Activated CD8-positive, alpha-beta memory T cell treated with anti-CD3 and anti-CD28 coated beads, Interleukin-2, amount 50 U/mL, for 1 hour (primary cell): ENCODE measurements around the gene FBXO42.

Experiments used
- DNase-seq: peaks from one replicate; pipeline ENCODE4 v3.0.0-alpha.2; 2020; ENCODE audit errors: extremely low read depth

The FBXO42 gene

DNA sequence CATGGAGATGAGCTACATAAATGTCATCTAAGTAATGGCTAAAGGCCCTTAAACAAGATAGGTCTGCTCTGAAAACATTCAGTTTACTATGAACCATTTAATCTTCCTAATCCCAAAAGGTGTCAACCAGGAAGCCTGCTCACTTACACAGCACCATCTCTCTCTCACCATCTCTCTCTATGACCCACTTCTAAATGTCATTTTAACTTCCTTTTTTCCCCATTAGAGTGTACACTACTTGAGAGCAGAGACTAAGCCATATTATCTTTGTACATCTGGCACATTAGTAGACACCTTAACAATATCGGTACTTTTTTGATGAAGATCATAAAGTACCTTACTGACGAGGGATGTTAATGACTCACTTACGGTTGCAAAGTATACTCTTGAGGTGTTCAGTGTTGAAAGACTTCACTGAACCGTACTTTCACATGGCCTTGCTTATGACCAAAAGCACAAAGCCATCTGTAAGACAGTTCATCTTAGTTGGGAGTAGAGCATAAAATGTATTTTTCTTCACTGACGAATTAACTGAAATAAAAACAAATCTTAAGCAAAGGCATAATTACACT is 25.4 kb downstream of the FBXO42 start:
- no peak for DNase-seq

DNA sequence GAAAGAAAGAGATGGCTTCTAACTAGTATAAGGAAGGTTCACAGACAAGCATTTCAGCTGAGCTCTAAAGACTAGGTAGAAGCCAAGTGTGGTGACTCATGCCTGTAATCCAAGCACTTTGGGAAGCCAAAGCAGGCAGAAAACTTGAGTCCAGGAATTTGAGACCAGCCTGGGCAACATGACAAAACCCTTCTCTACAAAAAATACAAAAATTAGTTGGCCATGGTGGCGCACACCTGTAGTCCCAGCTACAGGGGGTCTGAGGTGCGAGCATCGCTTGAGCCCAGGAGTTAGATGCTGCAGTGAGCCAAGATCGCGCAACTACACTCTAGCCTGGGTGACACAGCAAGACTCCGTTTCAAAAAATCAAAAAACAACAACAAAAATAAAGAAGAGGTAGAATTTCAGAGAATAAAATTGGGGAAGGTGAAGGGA is 27.8 kb downstream of the FBXO42 start:
- DNase-seq = no peak

DNA sequence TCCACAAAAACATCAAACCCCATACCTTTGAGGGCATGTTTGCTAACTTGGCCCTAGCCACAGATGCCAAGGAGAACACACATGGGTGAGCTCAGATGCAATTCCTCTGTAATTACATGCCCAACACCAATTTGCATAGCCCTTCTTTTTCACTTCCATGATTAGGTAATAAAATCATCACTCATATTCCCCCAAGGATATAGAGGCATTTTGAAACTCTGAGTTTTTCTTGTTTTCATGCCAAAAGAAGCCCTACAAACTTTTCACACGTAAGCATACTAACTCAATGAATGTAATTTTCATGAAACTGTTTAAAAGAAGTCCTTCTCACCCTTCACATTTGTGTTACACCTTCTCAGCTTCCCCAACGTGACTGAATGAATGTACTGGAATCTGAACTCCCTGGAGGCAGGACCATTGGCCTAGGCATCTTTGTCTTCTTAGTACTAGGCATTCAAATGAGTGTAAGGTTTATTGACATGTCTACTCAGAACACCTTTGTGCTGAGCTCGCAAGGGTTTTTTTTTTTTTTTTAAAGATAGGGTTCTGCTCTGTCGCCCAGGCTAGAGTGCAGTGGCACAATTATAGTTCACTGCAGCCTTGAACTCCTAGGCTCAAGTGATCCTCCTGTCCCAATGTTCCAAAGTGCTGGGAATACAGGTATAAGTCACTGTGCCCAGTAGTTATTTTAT is 31.0 kb downstream of the FBXO42 start:
- DNase-seq = no peak

DNA sequence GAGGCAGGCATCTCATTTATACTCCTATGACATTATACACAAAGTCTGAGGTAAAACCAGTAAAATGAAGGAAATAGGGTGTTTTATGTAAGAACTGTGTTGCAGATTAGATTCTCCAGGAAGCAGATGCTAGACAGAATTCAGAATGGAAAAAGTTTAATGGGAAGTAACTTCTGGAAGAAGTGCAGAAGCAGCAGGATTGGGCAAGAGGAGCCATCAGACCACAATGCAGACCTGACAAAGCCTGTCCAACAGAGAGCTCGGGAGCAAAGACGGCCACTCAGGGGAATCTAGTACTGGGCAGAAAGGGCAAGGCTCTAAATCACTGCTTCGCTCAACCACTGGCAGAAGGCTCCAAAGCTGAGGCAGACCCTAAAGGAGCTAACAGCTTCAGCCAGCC is 33.7 kb downstream of the FBXO42 start:
- DNase-seq = no peak

DNA sequence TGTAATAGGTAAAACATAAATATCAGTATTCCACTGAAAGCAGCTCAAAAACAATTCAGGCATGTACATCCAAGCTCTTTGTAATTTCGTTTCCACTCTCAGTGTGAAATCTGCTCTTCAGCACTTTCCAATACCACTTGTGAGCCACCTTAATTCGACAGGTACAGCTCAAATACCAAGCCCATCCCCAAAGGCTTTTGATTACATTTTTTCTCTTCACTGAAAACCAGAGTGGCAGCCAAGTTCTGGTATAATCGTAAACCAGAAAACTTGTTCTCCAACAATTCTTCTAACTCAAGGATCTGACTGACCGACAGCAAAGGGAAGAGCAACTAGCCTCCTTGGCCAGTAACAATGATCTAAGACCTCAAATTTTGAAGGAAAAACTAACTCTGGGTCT is 36.8 kb downstream of the FBXO42 start:
- DNase-seq = no peak

DNA sequence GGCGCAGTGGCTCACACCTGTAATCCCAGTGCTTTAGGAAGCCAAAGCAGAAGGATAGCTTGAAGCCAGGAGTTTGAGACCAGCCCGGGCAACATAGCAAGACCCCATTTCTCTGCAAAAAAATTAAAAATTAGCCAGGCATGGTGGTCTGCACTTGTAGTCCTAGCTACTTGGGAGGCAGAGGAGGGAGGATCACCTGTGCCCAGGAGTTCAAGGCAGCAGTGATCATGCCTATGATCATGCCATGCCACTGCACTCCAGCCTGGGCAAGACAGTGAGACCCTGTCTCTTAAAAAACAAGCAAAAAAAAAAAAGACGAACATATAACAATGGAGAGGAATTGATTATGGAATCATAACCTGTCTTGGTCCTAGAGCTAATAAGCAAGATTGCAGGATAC is 45.1 kb downstream of the FBXO42 start:
- no peak for DNase-seq

- DNase-seq = no peak
Measured at GRCh38 chr1:16302709-16303627, 49.3 kb downstream of the FBXO42 start.

DNA sequence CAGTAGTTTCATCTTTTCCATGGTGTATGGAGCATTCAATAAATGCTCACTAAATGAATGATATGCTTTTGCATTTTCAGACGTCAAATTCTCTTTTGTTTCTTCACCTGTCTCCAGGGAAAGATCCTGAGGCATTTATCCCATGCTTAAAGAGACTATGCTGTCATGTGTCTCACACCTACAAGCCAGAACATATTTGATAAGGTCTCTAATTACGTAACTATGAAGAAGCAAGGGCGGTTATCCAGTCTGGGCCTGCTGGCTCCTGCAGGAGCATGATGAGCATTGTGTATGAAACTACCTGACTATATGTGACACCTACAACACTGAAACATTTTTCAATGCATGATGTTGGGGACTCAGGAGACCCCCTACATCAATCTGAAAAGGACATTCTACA is 51.8 kb downstream of the FBXO42 start:
- no peak for DNase-seq

DNA sequence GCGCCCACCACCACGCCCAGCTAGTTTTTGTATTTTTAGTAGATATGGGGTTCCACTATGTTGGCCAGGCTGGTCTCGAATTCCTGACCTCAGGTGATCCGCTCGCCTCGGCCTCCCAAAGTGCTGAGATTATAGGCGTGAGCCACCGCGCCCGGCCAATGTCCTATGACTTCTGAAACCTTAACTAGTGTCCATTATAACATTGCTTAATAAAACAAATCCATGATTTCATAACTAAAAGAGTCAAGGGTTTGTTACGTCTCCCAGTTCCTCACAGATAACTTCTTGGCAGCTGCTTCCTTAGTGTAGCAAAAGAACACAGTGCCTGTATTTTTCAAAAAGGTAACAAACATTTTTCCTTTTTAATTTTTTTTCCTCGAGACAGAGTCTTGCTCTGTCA is 53.6 kb downstream of the FBXO42 start:
- DNase-seq = no peak

DNA sequence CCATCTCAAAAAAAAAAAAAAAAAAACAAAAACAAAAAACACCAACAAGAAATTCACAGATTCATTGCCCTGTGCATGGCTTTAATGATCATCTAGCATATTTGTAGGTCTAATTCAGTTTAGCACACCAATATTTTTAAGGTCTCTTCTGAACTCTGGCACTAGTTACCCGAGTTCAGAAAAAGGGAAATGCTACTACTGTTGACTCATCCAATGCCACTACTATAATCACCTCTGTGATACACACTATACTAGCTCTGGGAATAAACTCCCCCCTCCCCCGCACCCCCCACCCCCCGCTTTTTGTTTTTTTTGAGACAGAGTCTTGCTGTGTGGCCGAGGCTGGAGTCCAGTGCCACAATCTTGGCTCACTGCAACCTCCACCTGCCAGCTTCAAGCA is 55.6 kb downstream of the FBXO42 start:
- DNase-seq = no peak

GRCh38 chr1:16294219-16295212 is 57.8 kb downstream of the FBXO42 start:
- DNase-seq = no peak

GRCh38 chr1:16293538-16293937 is 58.7 kb downstream of the FBXO42 start:
- DNase-seq = no peak

DNA sequence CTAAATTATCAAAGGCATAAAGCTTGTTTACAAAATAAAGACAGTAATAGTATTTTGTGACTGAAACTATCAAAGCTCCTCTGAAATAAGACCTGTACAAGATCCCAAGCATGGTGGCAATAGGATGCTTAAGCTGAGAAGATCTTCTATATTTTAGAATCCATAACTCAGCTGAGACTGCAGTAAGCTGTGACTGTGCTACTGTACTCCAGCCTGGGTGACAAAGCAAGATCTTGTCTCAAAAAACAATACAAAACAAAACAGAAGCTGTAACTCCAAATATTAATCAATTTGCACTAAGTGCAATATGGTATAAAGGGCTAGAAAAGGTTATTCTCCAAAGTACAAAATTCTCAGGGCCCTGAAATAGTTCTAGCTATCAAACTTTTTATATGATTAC is 59.5 kb downstream of the FBXO42 start:
- no peak for DNase-seq

- DNase-seq = no peak
Measured at GRCh38 chr1:16289959-16290358, 62.3 kb downstream of the FBXO42 start.

DNA sequence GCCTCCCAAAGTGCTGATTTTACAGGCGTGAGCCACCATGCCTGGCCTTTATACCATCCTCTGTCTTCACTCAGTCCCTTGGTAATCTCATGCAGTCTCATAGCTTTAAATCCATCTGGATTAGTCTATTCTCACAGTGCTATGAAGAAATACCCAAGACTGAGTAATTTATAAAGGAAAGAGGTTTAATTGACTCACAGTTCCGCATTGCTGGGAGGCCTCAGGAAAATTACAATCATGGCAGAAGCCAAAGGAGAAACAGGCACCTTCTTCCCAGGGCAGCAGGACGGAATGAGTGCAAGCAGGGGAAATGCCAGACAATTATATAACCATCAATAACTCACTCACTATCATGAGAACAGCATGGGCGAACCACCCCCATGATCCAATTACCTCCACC is 66.2 kb downstream of the FBXO42 start:
- no peak for DNase-seq

DNA sequence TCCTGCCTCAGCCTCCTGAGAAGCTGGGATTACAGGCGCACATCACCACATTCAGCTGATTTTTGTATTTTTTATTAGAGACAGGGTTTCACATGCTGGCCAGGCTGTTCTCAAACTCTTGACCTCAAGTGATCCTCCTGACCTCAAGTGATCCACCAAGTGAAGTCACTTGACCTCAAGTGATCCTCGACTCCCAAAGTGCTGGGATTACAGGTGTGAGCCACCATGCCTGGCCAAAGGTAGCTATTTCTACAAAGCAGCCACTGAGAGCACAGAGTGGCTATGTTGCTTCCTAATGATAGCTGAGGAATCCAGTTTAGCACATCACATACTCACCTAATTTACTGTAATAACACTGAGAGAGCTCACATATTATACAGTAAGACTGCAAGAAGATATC is 70.5 kb downstream of the FBXO42 start:
- no peak for DNase-seq

DNA sequence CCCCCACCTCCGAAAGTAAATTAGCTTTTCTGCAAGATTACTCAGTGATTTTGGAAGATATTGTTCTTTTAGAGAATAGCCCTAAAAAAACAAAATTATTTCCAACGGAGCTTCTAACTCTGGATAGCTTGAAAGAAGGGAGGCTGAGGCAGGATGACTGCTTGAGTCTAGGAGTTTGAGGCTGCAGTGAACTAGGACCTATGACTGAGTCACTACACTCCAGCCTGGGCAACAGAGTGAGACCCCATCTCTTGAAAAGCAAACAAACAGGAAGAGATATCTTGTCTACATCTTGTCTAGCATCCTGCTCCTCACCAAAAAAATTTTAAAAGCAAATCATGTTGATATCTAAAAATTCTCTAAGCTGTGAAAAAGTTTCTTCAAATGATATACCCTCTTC is 73.1 kb downstream of the FBXO42 start:
- DNase-seq = no peak

- DNase-seq = no peak
Measured at GRCh38 chr1:16276302-16277030, 75.8 kb downstream of the FBXO42 start.

DNA sequence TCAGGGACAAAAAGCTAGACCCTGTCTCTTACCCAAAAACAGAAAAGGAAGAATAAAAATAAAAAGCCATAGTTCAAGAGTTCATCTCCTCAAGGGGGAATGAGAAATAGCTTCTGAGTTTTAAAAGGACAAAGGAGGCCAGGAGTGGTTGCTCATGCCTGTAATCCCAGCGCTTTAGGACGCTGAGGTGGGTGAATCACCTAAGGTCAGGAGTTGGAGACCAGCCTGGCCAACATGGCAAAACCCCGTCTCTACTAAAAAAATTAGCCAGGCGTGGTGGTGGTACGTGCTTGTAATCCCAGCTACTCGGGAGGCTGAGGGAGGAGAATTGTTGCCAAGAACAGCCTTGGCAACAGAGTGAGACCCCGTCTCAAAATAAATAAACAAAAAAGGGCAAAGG is 76.7 kb downstream of the FBXO42 start:
- no peak for DNase-seq

DNA sequence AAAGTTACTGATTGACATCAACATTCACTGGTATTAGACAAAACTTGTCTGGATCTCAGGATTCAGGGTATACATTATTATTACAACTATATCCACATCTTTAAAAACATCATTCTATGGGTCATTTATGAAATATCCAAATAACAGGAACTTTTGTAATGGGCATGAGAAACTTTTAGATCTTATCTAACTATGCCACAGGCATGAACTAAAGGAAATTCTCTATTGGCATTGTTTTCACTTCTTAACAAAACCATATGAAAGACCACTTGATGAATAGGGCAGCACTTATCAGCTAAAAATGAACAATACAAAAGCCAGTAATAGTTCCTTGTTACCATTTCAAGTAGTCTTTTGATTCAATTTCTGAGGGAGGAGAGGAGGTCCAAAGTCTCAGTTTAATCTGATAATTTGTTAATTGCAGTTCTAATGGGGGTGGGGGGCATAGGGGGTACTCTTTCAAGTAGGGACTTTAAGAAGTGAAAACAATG is 84.5 kb downstream of the FBXO42 start:
- DNase-seq = no peak
